Colonic mucosa (tissue), 4 donors: ENCODE measurements around the gene TIPARP. TPM values are rescaled to one million over a fixed set of nuclear protein-coding genes. Genes with fewer than 3 reads are reported as not detected.

Experiments
- DNase-seq: peaks from one replicate; pipeline ENCODE4 v3.0.0-alpha.2; 2020
- H3K27ac ChIP-seq: fragments of 200-600 bp; one replicate; pipeline ENCODE4 v1.8.0; 2021
- H3K27me3 ChIP-seq: fragments of 200-600 bp; one replicate; pipeline ENCODE4 v1.8.0; 2021
- H3K36me3 ChIP-seq: fragments of 200-600 bp; one replicate; pipeline ENCODE4 v1.8.0; 2021
- H3K4me1 ChIP-seq: fragments of 200-600 bp; one replicate; pipeline ENCODE4 v1.8.0; 2021; ENCODE audit warnings: mild to moderate bottlenecking
- H3K4me3 ChIP-seq: fragments of 200-600 bp; one replicate; pipeline ENCODE4 v1.8.0; 2021
- H3K9ac ChIP-seq, 2 donors: one replicate each; pipeline ENCODE4 v1.7.0; 2013; ENCODE audit warnings: control low read depth in 2 of 2, low read depth in 2 of 2, low read length in 2 of 2
- H3K9me3 ChIP-seq: fragments of 200-600 bp; one replicate; pipeline ENCODE4 v1.8.0; 2021
- CTCF ChIP-seq: fragments of 200-600 bp; IDR thresholded peaks from one replicate; pipeline ENCODE4 v1.8.0; 2022; ENCODE audit warnings: antibody characterized with exemption, mild to moderate bottlenecking
- intact Hi-C: fragments of 100-400 bp; cut with DNase I; formaldehyde crosslinking; loops from one replicate; pipeline ENCODE4 v1.14.1; 2022
- total RNA-seq, 2 donors: library from RNA; stranded (reverse); fragmentation: NEBNext Ultra II Directional in 1 of 2; extraction: Animal tissue kit (Norgen Biotek cat#: 25700) in 1 of 2; gene quantifications; one replicate each; pipeline ENCODE4 v1.2.1, GENCODE V29; 2021
- donor health status: healthy.
- donor health status: DM: no; HTN: no; CAD: no.
- donor health status: DM: no; HTN: no; CAD: no.

The TIPARP gene
- total RNA-seq, 2 donors from 2014 or later, result 15.2 to 30.2 TPM

- DNase-seq, result no peak
- H3K4me1 ChIP-seq, result peaks cover 6% of the 10 kb centered on the region
- intact Hi-C loops, result no loop called here
- H3K27me3 ChIP-seq, result no peaks in the 10 kb centered on the region
- no peak for TF ChIP-seq CTCF
- no peak overlapping the region for H3K9ac ChIP-seq
- H3K4me3 ChIP-seq, result no peak overlapping the region
- no peak overlapping the region for H3K27ac ChIP-seq
- H3K9me3 ChIP-seq, result no peaks in the 10 kb centered on the region
- H3K36me3 ChIP-seq, result no peaks in the 10 kb centered on the region
These were observed 28.0 kb downstream of the TIPARP start for GRCh38 chr3:156702367-156702766.

- intact Hi-C loops, result no loop called here
- no peak for DNase-seq
- Histone ChIP-seq H3K9ac (no peak overlapping the region), H3K27ac (peak overlapping the region; percentile 9), H3K36me3 (no peaks in the 10 kb centered on the region), H3K27me3 (no peaks in the 10 kb centered on the region), H3K9me3 (no peaks in the 10 kb centered on the region), H3K4me1 (peaks cover 6% of the 10 kb centered on the region), H3K4me3 (no peak overlapping the region)
- no peak for TF ChIP-seq CTCF
These were observed 30.1 kb downstream of the TIPARP start for GRCh38 chr3:156704370-156705036.

GRCh38 chr3:156705761-156706616 lies 31.6 kb downstream of the TIPARP start:
- intact Hi-C loops, result no loop called here
- Histone ChIP-seq H3K9me3 (no peaks in the 10 kb centered on the region), H3K4me3 (no peak overlapping the region), H3K9ac (no peak overlapping the region), H3K4me1 (peaks cover 6% of the 10 kb centered on the region), H3K36me3 (no peaks in the 10 kb centered on the region), H3K27ac (no peak overlapping the region), H3K27me3 (no peaks in the 10 kb centered on the region)
- no peak for DNase-seq
- no peak for TF ChIP-seq CTCF

GRCh38 chr3:156707588-156707987 lies 33.2 kb downstream of the TIPARP start:
- no peak for DNase-seq
- H3K27me3 ChIP-seq, result no peaks in the 10 kb centered on the region
- H3K4me1 ChIP-seq, result peaks cover 6% of the 10 kb centered on the region
- TF ChIP-seq CTCF, result no peak
- H3K9ac ChIP-seq, result no peak overlapping the region
- H3K9me3 ChIP-seq, result no peaks in the 10 kb centered on the region
- H3K27ac ChIP-seq, result no peak overlapping the region
- intact Hi-C loops, result no loop called here
- no peaks in the 10 kb centered on the region for H3K36me3 ChIP-seq
- H3K4me3 ChIP-seq, result no peak overlapping the region

GRCh38 chr3:156710429-156710828 lies 36.0 kb downstream of the TIPARP start:
- no peaks in the 10 kb centered on the region for H3K9me3 ChIP-seq
- no peak for DNase-seq
- no peak overlapping the region for H3K9ac ChIP-seq
- intact Hi-C loops, result no loop called here
- no peak overlapping the region for H3K27ac ChIP-seq
- no peaks in the 10 kb centered on the region for H3K27me3 ChIP-seq
- H3K36me3 ChIP-seq, result no peaks in the 10 kb centered on the region
- no peak overlapping the region for H3K4me3 ChIP-seq
- TF ChIP-seq CTCF, result no peak
- no peaks in the 10 kb centered on the region for H3K4me1 ChIP-seq
